HCT116 (cell line): ENCODE data around the gene DUSP2. TPM values are rescaled to one million over a fixed set of nuclear protein-coding genes. Genes with fewer than 3 reads are reported as not detected.

Source experiments
- ATAC-seq: fragments of 200-7000 bp; cut with Tn5 transposase; 2 replicates; pipeline ENCODE4 v1.9.1; 2020; ENCODE audit warnings: mild to moderate bottlenecking, moderate library complexity
- BruUV-seq: library from RNA; stranded (reverse); fragments of 400-500 nt; replicated peaks from 2 replicates; lab custom pipeline; 2021; lab: Mats Ljungman, UMichigan
- CTCF ChIA-PET: fragments of 300-600 bp; sonication (Branson Sonifier 250); formaldehyde crosslinking; loops from one replicate; lab custom pipeline; 2021; ENCODE audit warnings: antibody characterized with exemption; lab: Charles Lee
- POLR2A ChIA-PET: fragments of 300-600, 350-600 bp; sonication (Branson Sonifier 250); formaldehyde crosslinking; loops from one replicate; lab custom pipeline; 2021; ENCODE audit warnings: antibody characterized with exemption; lab: Charles Lee
- RAD21 ChIA-PET, 2 experiments: fragments of 300-600 bp; sonication (Branson Sonifier 250); formaldehyde crosslinking; loops; one replicate each; lab custom pipeline; 2023; ENCODE audit warnings: low total read pairs in 2 of 2; ENCODE audit not compliant: uncharacterized antibody in 2 of 2, unreplicated experiment in 2 of 2, low non-redundant PET in 1 of 2; lab: Charles Lee
- DNase-seq: peaks from one replicate; pipeline ENCODE4 v3.0.0-alpha.2; 2010; ENCODE audit warnings: low read depth, low spot score
- H2AFZ ChIP-seq: fragments of 200-600 bp; shearing (Covaris generic), sonication (generic); 2 replicates; pipeline ENCODE4 v1.6.1; 2017; ENCODE audit warnings: low read depth, mixed run types, mixed read lengths, antibody characterized with exemption, low read length; ENCODE audit not compliant: poor library complexity, severe bottlenecking
- H3K27ac ChIP-seq: 2 replicates; pipeline ENCODE4 v1.5.1; 2012; ENCODE audit warnings: low read depth, low read length
- H3K27me3 ChIP-seq: fragments of 200-600 bp; sonication (generic); 2 replicates; pipeline ENCODE4 v1.6.1; 2016; ENCODE audit warnings: mixed run types, low read length, mixed read lengths; ENCODE audit not compliant: insufficient read depth
- H3K36me3 ChIP-seq, 2 experiments: fragments of 200-500 bp in 1 of 2; fragments of 200-600 bp in 1 of 2; sonication (Bioruptor generic) in 1 of 2; sonication (generic) in 1 of 2; 2 replicates each; pipeline versions ENCODE4 v1.5.1 to v1.6.1; 2014 to 2016; ENCODE audit warnings: low read length in 2 of 2, inconsistent platforms in 1 of 2, mixed read lengths in 1 of 2, mixed run types in 1 of 2; ENCODE audit not compliant: insufficient read depth in 2 of 2, control insufficient read depth in 1 of 2
- H3K4me1 ChIP-seq, 2 experiments: fragments of 200-600 bp in 1 of 2; sonication (generic) in 1 of 2; 2 replicates each; pipeline versions ENCODE4 v1.5.1 to v1.6.1; 2012 to 2017; ENCODE audit warnings: low read length in 2 of 2, inconsistent platforms in 1 of 2, mild to moderate bottlenecking in 1 of 2, mixed read lengths in 1 of 2, mixed run types in 1 of 2, moderate library complexity in 1 of 2; ENCODE audit not compliant: insufficient read depth in 2 of 2, control insufficient read depth in 1 of 2
- H3K4me2 ChIP-seq: fragments of 200-600 bp; sonication (generic); 2 replicates; pipeline ENCODE4 v1.6.1; 2017; ENCODE audit warnings: mixed run types, low read length, mixed read lengths
- H3K4me3 ChIP-seq, 2 experiments: fragments of 200-600 bp in 1 of 2; sonication (generic) in 1 of 2; replicated peaks in 1 of 2; 2 replicates each; pipeline ENCODE4 v1.5.1; 2011 to 2016; ENCODE audit warnings: low read length in 2 of 2, control low read depth in 1 of 2, low read depth in 1 of 2, mild to moderate bottlenecking in 1 of 2, mixed read lengths in 1 of 2, mixed run types in 1 of 2
- H3K79me2 ChIP-seq: fragments of 200-600 bp; sonication (generic); 2 replicates; pipeline ENCODE4 v1.6.1; 2017; ENCODE audit warnings: mild to moderate bottlenecking, mixed run types, low read length, moderate library complexity, mixed read lengths; ENCODE audit not compliant: insufficient read depth
- H3K9ac ChIP-seq: fragments of 200-600 bp; sonication (generic); 2 replicates; pipeline ENCODE4 v1.6.1; 2016; ENCODE audit warnings: low read length, mixed read lengths
- H3K9me2 ChIP-seq: fragments of 200-600 bp; sonication (generic), shearing (Covaris generic); 2 replicates; pipeline ENCODE4 v1.6.1; 2017; ENCODE audit warnings: mixed run types, mild to moderate bottlenecking, moderate library complexity; ENCODE audit not compliant: insufficient read depth
- H3K9me3 ChIP-seq, 2 experiments: fragments of 200-500 bp in 1 of 2; fragments of 200-600 bp in 1 of 2; sonication (Bioruptor generic) in 1 of 2; sonication (generic) in 1 of 2; 2 replicates each; pipeline ENCODE4 v1.6.1; 2014 to 2017; ENCODE audit warnings: low read length in 2 of 2, mixed read lengths in 2 of 2, inconsistent platforms in 1 of 2, low read depth in 1 of 2, mild to moderate bottlenecking in 1 of 2, mixed run types in 1 of 2, moderate library complexity in 1 of 2; ENCODE audit not compliant: control insufficient read depth in 1 of 2, insufficient read depth in 1 of 2
- H4K20me1 ChIP-seq: fragments of 200-600 bp; sonication (generic), shearing (Covaris generic); 2 replicates; pipeline ENCODE4 v1.6.1; 2017; ENCODE audit warnings: mixed run types, mild to moderate bottlenecking, moderate library complexity; ENCODE audit not compliant: insufficient read depth
- CBX3 ChIP-seq: IDR thresholded peaks from 2 replicates; pipeline ENCODE4 v1.6.1; 2012; ENCODE audit warnings: low read depth
- CEBPB ChIP-seq: IDR thresholded peaks from 2 replicates; pipeline ENCODE4 v1.6.1; 2012; ENCODE audit warnings: low read depth
- EGR1 ChIP-seq: IDR thresholded peaks from 2 replicates; pipeline ENCODE4 v1.6.1; 2012; ENCODE audit warnings: low read depth
- ELF1 ChIP-seq: IDR thresholded peaks from 2 replicates; pipeline ENCODE4 v1.6.1; 2012; ENCODE audit warnings: low read depth, borderline replicate concordance
- EZH2 ChIP-seq: fragments of 200-600 bp; sonication (generic); IDR thresholded peaks from 2 replicates; pipeline ENCODE4 v1.6.1; 2017; ENCODE audit warnings: antibody characterized with exemption, mixed run types
- EZH2phosphoT487 ChIP-seq: fragments of 200-600 bp; IDR thresholded peaks from 2 replicates; pipeline ENCODE4 v1.6.1; 2018; ENCODE audit warnings: antibody characterized with exemption, borderline replicate concordance
- FOSL1 ChIP-seq: IDR thresholded peaks from 2 replicates; pipeline ENCODE4 v1.6.1; 2012; ENCODE audit warnings: low read depth
- JUND ChIP-seq: IDR thresholded peaks from 2 replicates; pipeline ENCODE4 v1.6.1; 2012
- POLR2A ChIP-seq: IDR thresholded peaks from 2 replicates; pipeline ENCODE4 v1.7.0; 2011; ENCODE audit warnings: borderline replicate concordance; ENCODE audit not compliant: insufficient read depth, insufficient read length; ENCODE audit errors: extremely low read depth
- POLR2AphosphoS5 ChIP-seq: IDR thresholded peaks from 2 replicates; pipeline ENCODE4 v1.6.1; 2011; ENCODE audit warnings: mild to moderate bottlenecking, low read depth, low read length, moderate library complexity
- SIN3A ChIP-seq: IDR thresholded peaks from 2 replicates; pipeline ENCODE4 v1.6.1; 2012; ENCODE audit warnings: low read depth
- SP1 ChIP-seq: IDR thresholded peaks from 2 replicates; pipeline ENCODE4 v1.6.1; 2012; ENCODE audit warnings: low read depth
- SRF ChIP-seq: IDR thresholded peaks from 2 replicates; pipeline ENCODE4 v1.6.1; 2012; ENCODE audit warnings: low read depth
- TCF7L2 ChIP-seq: IDR thresholded peaks from 2 replicates; pipeline ENCODE4 v1.7.0; 2011; ENCODE audit warnings: borderline replicate concordance, inconsistent platforms; ENCODE audit not compliant: insufficient read depth, insufficient read length; ENCODE audit errors: extremely low read depth
- YY1 ChIP-seq: IDR thresholded peaks from 2 replicates; pipeline ENCODE4 v1.6.1; 2011; ENCODE audit warnings: low read length, low read depth, moderate library complexity, mild to moderate bottlenecking; ENCODE audit not compliant: insufficient replicate concordance; ENCODE audit errors: extremely low read depth
- ZFX ChIP-seq: fragments of 450-650 bp; IDR thresholded peaks from 2 replicates; pipeline ENCODE4 v1.6.1; 2017
- ZNF274 ChIP-seq: fragments of 200-500 bp; sonication (Bioruptor generic); IDR thresholded peaks from 2 replicates; pipeline ENCODE4 v1.6.1; 2014; ENCODE audit warnings: mild to moderate bottlenecking, low read depth, low read length, inconsistent platforms
- intact Hi-C: fragments of 100-400 bp; cut with micrococcal nuclease; formaldehyde crosslinking; loops from 2 replicates; pipeline ENCODE4 v1.10.0; 2022
- total RNA-seq: library from RNA; stranded (reverse); gene quantifications from one replicate; pipeline ENCODE4 v1.2.1, GENCODE V29; 2021; ENCODE audit not compliant: unreplicated experiment
- TF ChIP-seq, protein P1 (sequence below): IDR thresholded peaks from 2 replicates; pipeline ENCODE4 v1.6.1; 2011; ENCODE audit warnings: mild to moderate bottlenecking, low read length, moderate library complexity; ENCODE audit not compliant: insufficient replicate concordance; ENCODE audit errors: extremely low read depth
- TF ChIP-seq, protein P2 (sequence below): IDR thresholded peaks from 2 replicates; pipeline ENCODE4 v1.6.1; 2012; ENCODE audit warnings: low read depth
- TF ChIP-seq, protein P3 (sequence below), 3 experiments: fragments of 200-600 bp in 1 of 3; sonication (generic) in 1 of 3; IDR thresholded peaks in 2 of 3; conservative IDR thresholded peaks in 1 of 3; 2 replicates each; pipeline ENCODE4 v1.5.1; 2012 to 2017; ENCODE audit warnings: low read depth in 2 of 3, low read length in 2 of 3, antibody characterized with exemption in 1 of 3, borderline replicate concordance in 1 of 3, control low read depth in 1 of 3, mild to moderate bottlenecking in 1 of 3, mixed read lengths in 1 of 3, mixed run types in 1 of 3, moderate library complexity in 1 of 3; ENCODE audit not compliant: insufficient read depth in 1 of 3

The DUSP2 gene
- total RNA-seq, 1 experiment from 2014 or later: 24.5 TPM

DNA sequence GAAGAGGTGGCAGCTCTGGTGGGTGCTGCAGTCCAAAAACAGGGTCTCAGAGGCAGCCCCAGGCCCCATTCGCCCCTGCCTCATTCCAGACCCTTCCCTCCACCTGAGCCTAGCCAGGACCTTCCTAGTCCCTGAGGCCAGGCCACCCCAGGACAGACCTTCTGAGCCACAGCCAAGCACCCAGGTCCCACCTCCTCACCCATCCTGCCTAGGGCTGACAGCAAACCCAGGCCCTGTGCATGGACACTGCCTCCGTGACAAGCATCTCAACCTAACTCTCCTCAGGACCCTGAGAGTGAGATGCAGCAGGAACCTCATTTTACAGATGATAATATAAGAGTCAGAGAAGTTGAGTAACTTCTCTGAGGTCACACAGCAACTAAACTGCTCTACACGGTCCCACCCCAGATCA lies 44.3 kb downstream of the DUSP2 start:
- H2AFZ ChIP-seq: no peak overlapping the region
- BruUV-seq: no TSS peak
- no peaks in the 10 kb centered on the region for H4K20me1 ChIP-seq
- intact Hi-C loops: no loop called here
- H3K36me3 ChIP-seq: no peaks in the 10 kb centered on the region
- POLR2A ChIA-PET: no interaction called here
- RAD21 ChIA-PET: no interaction called here
- no peak overlapping the region for H3K4me2 ChIP-seq
- CTCF ChIA-PET: no interaction called here
- H3K9me3 ChIP-seq: peaks cover 9 to 13% of the 10 kb centered on the region in 2 experiments; a peak in 2 of 4 replicates
- DNase-seq (no peak), ATAC-seq (no peak)
- no peaks in the 10 kb centered on the region for H3K4me1 ChIP-seq
- no peaks in the 10 kb centered on the region for H3K27me3 ChIP-seq
- TF ChIP-seq POLR2AphosphoS5 (no peak), CBX3 (no peak), FOSL1 (no peak), EGR1 (no peak), EZH2 (no peak), JUND (no peak), SIN3A (no peak), ZNF274 (no peak), TCF7L2 (no peak), EZH2phosphoT487 (no peak), CEBPB (no peak), SP1 (no peak), POLR2A (no peak), SRF (no peak), ELF1 (no peak), ZFX (no peak), YY1 (no peak)
- TF ChIP-seq, protein P1, sequence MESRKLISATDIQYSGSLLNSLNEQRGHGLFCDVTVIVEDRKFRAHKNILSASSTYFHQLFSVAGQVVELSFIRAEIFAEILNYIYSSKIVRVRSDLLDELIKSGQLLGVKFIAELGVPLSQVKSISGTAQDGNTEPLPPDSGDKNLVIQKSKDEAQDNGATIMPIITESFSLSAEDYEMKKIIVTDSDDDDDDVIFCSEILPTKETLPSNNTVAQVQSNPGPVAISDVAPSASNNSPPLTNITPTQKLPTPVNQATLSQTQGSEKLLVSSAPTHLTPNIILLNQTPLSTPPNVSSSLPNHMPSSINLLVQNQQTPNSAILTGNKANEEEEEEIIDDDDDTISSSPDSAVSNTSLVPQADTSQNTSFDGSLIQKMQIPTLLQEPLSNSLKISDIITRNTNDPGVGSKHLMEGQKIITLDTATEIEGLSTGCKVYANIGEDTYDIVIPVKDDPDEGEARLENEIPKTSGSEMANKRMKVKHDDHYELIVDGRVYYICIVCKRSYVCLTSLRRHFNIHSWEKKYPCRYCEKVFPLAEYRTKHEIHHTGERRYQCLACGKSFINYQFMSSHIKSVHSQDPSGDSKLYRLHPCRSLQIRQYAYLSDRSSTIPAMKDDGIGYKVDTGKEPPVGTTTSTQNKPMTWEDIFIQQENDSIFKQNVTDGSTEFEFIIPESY: no peak
- TF ChIP-seq, protein P2, sequence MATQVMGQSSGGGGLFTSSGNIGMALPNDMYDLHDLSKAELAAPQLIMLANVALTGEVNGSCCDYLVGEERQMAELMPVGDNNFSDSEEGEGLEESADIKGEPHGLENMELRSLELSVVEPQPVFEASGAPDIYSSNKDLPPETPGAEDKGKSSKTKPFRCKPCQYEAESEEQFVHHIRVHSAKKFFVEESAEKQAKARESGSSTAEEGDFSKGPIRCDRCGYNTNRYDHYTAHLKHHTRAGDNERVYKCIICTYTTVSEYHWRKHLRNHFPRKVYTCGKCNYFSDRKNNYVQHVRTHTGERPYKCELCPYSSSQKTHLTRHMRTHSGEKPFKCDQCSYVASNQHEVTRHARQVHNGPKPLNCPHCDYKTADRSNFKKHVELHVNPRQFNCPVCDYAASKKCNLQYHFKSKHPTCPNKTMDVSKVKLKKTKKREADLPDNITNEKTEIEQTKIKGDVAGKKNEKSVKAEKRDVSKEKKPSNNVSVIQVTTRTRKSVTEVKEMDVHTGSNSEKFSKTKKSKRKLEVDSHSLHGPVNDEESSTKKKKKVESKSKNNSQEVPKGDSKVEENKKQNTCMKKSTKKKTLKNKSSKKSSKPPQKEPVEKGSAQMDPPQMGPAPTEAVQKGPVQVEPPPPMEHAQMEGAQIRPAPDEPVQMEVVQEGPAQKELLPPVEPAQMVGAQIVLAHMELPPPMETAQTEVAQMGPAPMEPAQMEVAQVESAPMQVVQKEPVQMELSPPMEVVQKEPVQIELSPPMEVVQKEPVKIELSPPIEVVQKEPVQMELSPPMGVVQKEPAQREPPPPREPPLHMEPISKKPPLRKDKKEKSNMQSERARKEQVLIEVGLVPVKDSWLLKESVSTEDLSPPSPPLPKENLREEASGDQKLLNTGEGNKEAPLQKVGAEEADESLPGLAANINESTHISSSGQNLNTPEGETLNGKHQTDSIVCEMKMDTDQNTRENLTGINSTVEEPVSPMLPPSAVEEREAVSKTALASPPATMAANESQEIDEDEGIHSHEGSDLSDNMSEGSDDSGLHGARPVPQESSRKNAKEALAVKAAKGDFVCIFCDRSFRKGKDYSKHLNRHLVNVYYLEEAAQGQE: no peak
- TF ChIP-seq, protein P3, sequence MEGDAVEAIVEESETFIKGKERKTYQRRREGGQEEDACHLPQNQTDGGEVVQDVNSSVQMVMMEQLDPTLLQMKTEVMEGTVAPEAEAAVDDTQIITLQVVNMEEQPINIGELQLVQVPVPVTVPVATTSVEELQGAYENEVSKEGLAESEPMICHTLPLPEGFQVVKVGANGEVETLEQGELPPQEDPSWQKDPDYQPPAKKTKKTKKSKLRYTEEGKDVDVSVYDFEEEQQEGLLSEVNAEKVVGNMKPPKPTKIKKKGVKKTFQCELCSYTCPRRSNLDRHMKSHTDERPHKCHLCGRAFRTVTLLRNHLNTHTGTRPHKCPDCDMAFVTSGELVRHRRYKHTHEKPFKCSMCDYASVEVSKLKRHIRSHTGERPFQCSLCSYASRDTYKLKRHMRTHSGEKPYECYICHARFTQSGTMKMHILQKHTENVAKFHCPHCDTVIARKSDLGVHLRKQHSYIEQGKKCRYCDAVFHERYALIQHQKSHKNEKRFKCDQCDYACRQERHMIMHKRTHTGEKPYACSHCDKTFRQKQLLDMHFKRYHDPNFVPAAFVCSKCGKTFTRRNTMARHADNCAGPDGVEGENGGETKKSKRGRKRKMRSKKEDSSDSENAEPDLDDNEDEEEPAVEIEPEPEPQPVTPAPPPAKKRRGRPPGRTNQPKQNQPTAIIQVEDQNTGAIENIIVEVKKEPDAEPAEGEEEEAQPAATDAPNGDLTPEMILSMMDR (IDR thresholded peaks at IDR 0.05 in 2 of 3, conservative IDR thresholded peaks at IDR 0.05 in 1 of 3; ENCODE audit: borderline replicate concordance in 1 of 3, insufficient read depth in 1 of 3, low read depth in 2 of 3, low read length in 2 of 3): no peak
- H3K9me2 ChIP-seq: no peaks in the 10 kb centered on the region
- no peaks in the 10 kb centered on the region for H3K79me2 ChIP-seq
- H3K9ac ChIP-seq: no peak overlapping the region
- no peak overlapping the region for H3K4me3 ChIP-seq
- no peak overlapping the region for H3K27ac ChIP-seq
